Sigmoid colon (tissue), 7 donors: ENCODE data around the gene SLC15A1. TPM values are rescaled to one million over a fixed set of nuclear protein-coding genes. Genes with fewer than 3 reads are reported as not detected.

Experiments
- DNase-seq: peaks from one replicate; pipeline ENCODE4 v3.0.0-alpha.2; 2019
- H3K27ac ChIP-seq, 4 donors: fragments of 200-600 bp; sonication (generic); one replicate each; pipeline ENCODE4 v1.5.1; 2016 to 2019; ENCODE audit warnings: mild to moderate bottlenecking in 1 of 4
- H3K27me3 ChIP-seq, 3 donors: fragments of 200-600 bp; sonication (generic); one replicate each; pipeline ENCODE4 v1.5.1; 2019; ENCODE audit warnings: mild to moderate bottlenecking in 1 of 3
- H3K36me3 ChIP-seq, 4 donors: fragments of 200-600 bp; sonication (generic); one replicate each; pipeline ENCODE4 v1.5.1; 2016 to 2019
- H3K4me1 ChIP-seq, 4 donors: fragments of 200-600 bp; sonication (generic); one replicate each; pipeline ENCODE4 v1.5.1; 2017 to 2019
- H3K4me3 ChIP-seq, 4 donors: fragments of 200-600 bp; sonication (generic); one replicate each; pipeline ENCODE4 v1.5.1; 2017 to 2019; ENCODE audit warnings: mild to moderate bottlenecking in 2 of 4, moderate library complexity in 1 of 4
- H3K9me3 ChIP-seq, 4 donors: fragments of 200-600 bp in 3 of 4; sonication (generic) in 3 of 4; one replicate each; pipeline versions ENCODE4 v1.5.1 to v1.6.1; 2013 to 2019
- EP300 ChIP-seq, 4 donors: sonication (generic); formaldehyde crosslinking; IDR thresholded peaks; one replicate each; pipeline ENCODE4 v1.6.1; 2017; ENCODE audit warnings: antibody characterized with exemption in 4 of 4
- POLR2A ChIP-seq, 2 donors: fragments of 450-650 bp; IDR thresholded peaks; one replicate each; pipeline ENCODE4 v1.6.1; 2016; ENCODE audit warnings: antibody characterized with exemption in 2 of 2, mild to moderate bottlenecking in 2 of 2, moderate library complexity in 2 of 2
- POLR2AphosphoS5 ChIP-seq, 4 donors: sonication (generic); formaldehyde crosslinking; IDR thresholded peaks; one replicate each; pipeline ENCODE4 v1.6.1; 2017; ENCODE audit warnings: antibody characterized with exemption in 4 of 4
- WGBS, 2 donors: extraction: QIAGEN DNeasy Blood & Tissue Kit; methylation state at CpG; one replicate each; pipeline ENCODE4 v1.1.7; 2013; 5-methylcytosine and 5-hydroxymethylcytosine counted together
- intact Hi-C: fragments of 100-400 bp; cut with DNase I; formaldehyde crosslinking; loops from one replicate; pipeline ENCODE4 v1.15.1; 2023
- polyA plus RNA-seq, 3 donors: library from polyadenylated mRNA; stranded (reverse); fragments of 200-250 nt; gene quantifications; one replicate each; pipeline ENCODE4 v1.2.3, GENCODE V29; 2013
- total RNA-seq, 4 donors: library from RNA; depleted of rRNA; stranded (reverse); fragments of >200 nt; gene quantifications; one replicate each; pipeline ENCODE4 v1.1.0, GENCODE V29; 2016
- TF ChIP-seq, protein P1 (sequence below), 4 experiments: fragments of 450-650 bp in 3 of 4; fragments of 200-600 bp in 1 of 4; IDR thresholded peaks; one replicate each; pipeline ENCODE4 v1.5.1; 2016 to 2019; ENCODE audit warnings: antibody characterized with exemption in 4 of 4, mild to moderate bottlenecking in 3 of 4, moderate library complexity in 2 of 4
- donor health status: healthy with polysubstance abuse.
- donor health status: Bipolar disorder and iron deficiency.
- donor health status: healthy.

SLC15A1 gene
- total and polyA plus RNA-seq, 7 donors: under 0.01 to 11.1 (median 2.1) TPM; not detected in 2

DNA sequence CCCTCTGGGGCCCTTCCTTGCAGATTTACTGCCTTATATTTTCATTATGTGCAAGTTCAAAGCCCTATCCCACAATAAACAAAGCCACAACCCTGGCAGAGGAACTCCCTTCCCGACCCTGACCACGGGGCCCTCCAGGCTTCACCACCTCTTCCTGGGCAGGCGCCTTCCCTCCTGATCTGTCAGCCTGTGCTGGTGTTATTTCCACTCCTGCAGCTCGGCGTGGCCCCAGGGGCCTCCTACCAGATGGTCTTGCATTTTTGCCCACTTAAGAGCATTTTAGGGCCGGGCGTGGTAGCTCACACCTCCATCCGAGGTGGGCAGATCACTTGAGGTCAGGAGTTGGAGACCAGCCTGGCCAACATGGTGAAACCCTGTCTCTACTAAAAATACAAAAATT is 22.8 kb downstream of the SLC15A1 start:
- TF ChIP-seq, protein P1, sequence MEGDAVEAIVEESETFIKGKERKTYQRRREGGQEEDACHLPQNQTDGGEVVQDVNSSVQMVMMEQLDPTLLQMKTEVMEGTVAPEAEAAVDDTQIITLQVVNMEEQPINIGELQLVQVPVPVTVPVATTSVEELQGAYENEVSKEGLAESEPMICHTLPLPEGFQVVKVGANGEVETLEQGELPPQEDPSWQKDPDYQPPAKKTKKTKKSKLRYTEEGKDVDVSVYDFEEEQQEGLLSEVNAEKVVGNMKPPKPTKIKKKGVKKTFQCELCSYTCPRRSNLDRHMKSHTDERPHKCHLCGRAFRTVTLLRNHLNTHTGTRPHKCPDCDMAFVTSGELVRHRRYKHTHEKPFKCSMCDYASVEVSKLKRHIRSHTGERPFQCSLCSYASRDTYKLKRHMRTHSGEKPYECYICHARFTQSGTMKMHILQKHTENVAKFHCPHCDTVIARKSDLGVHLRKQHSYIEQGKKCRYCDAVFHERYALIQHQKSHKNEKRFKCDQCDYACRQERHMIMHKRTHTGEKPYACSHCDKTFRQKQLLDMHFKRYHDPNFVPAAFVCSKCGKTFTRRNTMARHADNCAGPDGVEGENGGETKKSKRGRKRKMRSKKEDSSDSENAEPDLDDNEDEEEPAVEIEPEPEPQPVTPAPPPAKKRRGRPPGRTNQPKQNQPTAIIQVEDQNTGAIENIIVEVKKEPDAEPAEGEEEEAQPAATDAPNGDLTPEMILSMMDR (IDR thresholded peaks at IDR 0.05): no peak
- TF ChIP-seq POLR2AphosphoS5 (IDR thresholded peaks at IDR 0.05) (no peak), POLR2A (IDR thresholded peaks at IDR 0.05) (no peak)
- DNase-seq: no peak
- Histone ChIP-seq H3K27me3 (no peaks in the 10 kb centered on the region), H3K4me3 (no peak overlapping the region), H3K4me1 (no peaks in the 10 kb centered on the region), H3K9me3 (no peaks in the 10 kb centered on the region), H3K36me3 (no peaks in the 10 kb centered on the region), H3K27ac (no peak overlapping the region)
- intact Hi-C loops: no loop called here
- 46 to 60% methylated on average over 8 of the region's 8 CpGs for WGBS, 2 donors

DNA sequence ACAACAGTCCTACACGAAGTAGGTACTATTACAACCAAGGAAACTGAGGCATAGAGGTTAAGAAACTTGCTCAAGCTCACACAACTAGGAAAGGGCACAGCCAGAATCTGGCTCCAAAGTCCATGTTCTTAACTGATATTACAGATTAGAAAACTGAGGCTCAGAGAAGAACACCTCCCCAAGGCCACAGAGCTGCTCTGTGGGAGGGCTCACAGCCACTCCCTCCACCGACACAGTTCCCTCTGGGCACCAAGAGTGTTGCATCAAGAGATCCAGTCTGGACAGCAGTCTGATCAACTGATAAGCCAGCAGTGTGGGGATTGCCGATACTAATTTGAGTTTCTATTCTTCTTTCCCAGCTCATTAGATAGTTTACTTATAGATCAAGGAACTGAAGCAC is 29.5 kb downstream of the SLC15A1 start:
- Histone ChIP-seq H3K27ac (no peak overlapping the region), H3K27me3 (no peaks in the 10 kb centered on the region), H3K4me3 (no peak overlapping the region), H3K36me3 (no peaks in the 10 kb centered on the region), H3K9me3 (no peaks in the 10 kb centered on the region), H3K4me1 (no peaks in the 10 kb centered on the region)
- no peak for TF ChIP-seq POLR2AphosphoS5 (IDR thresholded peaks at IDR 0.05)
- TF ChIP-seq POLR2A (IDR thresholded peaks at IDR 0.05): no peak
- TF ChIP-seq, protein P1 (IDR thresholded peaks at IDR 0.05): no peak
- TF ChIP-seq EP300 (IDR thresholded peaks at IDR 0.05): no peak
- 77 to 81% methylated on average over 3 of the region's 3 CpGs for WGBS, 2 donors
- no peak for DNase-seq
- intact Hi-C loops: no loop called here

DNA sequence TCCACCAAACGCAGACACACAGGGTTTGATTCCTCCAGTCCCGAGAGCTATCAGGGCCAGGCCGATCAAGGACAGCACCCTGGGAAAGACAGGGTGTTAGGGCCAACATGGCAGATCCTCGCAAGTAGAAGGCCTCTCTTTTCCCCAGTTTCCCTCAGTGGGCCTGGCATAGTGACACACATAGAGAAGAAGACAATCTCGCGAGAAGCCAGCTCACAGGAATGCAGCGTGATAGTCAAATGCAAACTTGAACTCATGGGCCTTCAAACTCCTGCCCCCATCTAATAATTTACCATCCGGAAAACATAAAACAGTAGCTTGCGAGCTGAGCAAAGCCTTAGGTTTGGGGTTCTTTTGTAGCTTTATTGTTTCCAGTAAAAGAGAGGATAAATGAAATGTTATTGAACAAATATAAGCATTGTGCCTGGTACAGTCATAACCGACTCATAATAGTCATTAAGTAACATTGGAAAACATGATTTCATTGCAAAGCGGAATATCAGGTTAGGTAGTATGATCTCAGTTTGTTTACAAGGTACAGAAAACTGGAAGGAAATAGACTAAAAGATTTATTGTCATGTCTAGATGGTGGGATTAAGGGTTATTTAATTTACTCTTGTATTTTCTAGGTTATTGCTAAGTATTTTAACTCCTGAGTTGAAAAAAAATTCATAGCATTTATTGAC is 30.5 kb downstream of the SLC15A1 start:
- no peaks in the 10 kb centered on the region for H3K36me3 ChIP-seq
- 89 to 93% methylated on average over 11 of the region's 11 CpGs for WGBS, 2 donors
- H3K27me3 ChIP-seq: no peaks in the 10 kb centered on the region
- no peak for DNase-seq
- no peaks in the 10 kb centered on the region for H3K4me1 ChIP-seq
- H3K27ac ChIP-seq: no peak overlapping the region
- TF ChIP-seq, protein P1 (IDR thresholded peaks at IDR 0.05): no peak
- TF ChIP-seq POLR2AphosphoS5 (IDR thresholded peaks at IDR 0.05) (no peak), POLR2A (IDR thresholded peaks at IDR 0.05) (no peak), EP300 (IDR thresholded peaks at IDR 0.05) (no peak)
- no peaks in the 10 kb centered on the region for H3K9me3 ChIP-seq
- intact Hi-C loops: no loop called here
- no peak overlapping the region for H3K4me3 ChIP-seq

DNA sequence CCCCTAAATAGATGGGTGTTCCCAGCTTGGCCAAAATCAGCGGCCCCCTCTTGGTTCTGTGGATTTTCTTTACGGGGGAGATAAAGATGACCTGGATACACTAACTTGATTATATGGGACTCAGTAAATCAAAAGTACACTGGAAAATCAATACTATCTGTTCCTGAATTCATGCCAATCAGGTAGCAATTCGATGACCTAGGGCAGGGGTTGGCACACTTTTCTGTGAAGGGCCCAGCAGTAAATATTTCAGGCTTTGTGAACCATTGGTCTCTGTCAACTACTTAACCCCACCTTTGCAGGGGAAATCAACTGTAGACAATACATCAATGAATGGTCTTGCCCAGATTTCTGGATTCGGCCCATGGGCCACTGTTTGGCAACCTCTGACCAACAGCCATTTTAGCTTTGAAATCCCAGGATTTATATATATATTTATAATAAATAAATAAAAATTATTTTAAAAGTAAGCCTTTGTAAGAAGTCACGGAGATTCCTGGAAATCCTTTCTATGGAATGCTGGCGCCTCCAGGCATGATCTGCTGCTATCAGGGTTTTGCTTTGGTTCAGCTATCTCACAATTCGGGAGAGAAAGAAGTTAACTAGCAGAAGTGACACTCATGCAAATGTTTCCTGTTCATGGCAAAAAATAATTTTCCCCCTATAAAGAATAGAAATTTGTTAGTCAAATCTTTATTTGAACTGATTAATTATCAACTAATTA is 32.8 kb downstream of the SLC15A1 start:
- no peak overlapping the region for H3K27ac ChIP-seq
- intact Hi-C loops: no loop called here
- H3K4me1 ChIP-seq: no peaks in the 10 kb centered on the region
- no peak for DNase-seq
- H3K27me3 ChIP-seq: no peaks in the 10 kb centered on the region
- H3K9me3 ChIP-seq: no peaks in the 10 kb centered on the region
- TF ChIP-seq, protein P1 (IDR thresholded peaks at IDR 0.05): no peak
- TF ChIP-seq POLR2A (IDR thresholded peaks at IDR 0.05) (no peak), POLR2AphosphoS5 (IDR thresholded peaks at IDR 0.05) (no peak), EP300 (IDR thresholded peaks at IDR 0.05) (no peak)
- no peaks in the 10 kb centered on the region for H3K36me3 ChIP-seq
- WGBS, 2 donors: 91 to 93% methylated on average over 7 of the region's 7 CpGs
- H3K4me3 ChIP-seq: no peak overlapping the region
